ENCODE data around the gene POLD4.

GRCh38 chr11:67349928-67350465 lies 3.3 kb downstream of the POLD4 start:
- TF ChIP-seq CTCF (IDR thresholded peaks at IDR 0.05) (no peak), TCF7L2 (IDR thresholded peaks at IDR 0.05; ENCODE audit: low read depth, low read length) (no peak), POLR2AphosphoS5 (IDR thresholded peaks at IDR 0.05; ENCODE audit: low read depth, low read length) (no peak), SIN3A (IDR thresholded peaks at IDR 0.05; ENCODE audit: borderline replicate concordance, insufficient read depth, low read depth, low read length) (no peak)
